Osteoblast (primary cell): Measurements from ENCODE around the gene HSD11B1. TPM values are rescaled to one million over a fixed set of nuclear protein-coding genes. Genes with fewer than 3 reads are reported as not detected.

Source experiments
- DNase-seq: peaks from one replicate; pipeline ENCODE4 v3.0.0; 2011; ENCODE audit warnings: low spot score, mixed read lengths; ENCODE audit not compliant: insufficient read length; ENCODE audit errors: missing footprints
- H2AFZ ChIP-seq: 2 replicates; pipeline ENCODE4 v1.6.0; 2011; ENCODE audit warnings: mild to moderate bottlenecking, low read length
- H3K27ac ChIP-seq: 2 replicates; pipeline ENCODE4 v1.5.1; 2011; ENCODE audit warnings: mild to moderate bottlenecking, low read depth, low read length, moderate library complexity
- H3K27me3 ChIP-seq: 2 replicates; pipeline ENCODE4 v1.6.0; 2012; ENCODE audit warnings: mild to moderate bottlenecking, control low read depth, inconsistent platforms, low read length, moderate library complexity; ENCODE audit not compliant: insufficient read depth
- H3K36me3 ChIP-seq: 2 replicates; pipeline ENCODE4 v1.5.1; 2011; ENCODE audit warnings: mild to moderate bottlenecking, low read length, control low read depth, moderate library complexity; ENCODE audit not compliant: insufficient read depth
- H3K4me1 ChIP-seq: 2 replicates; pipeline ENCODE4 v1.5.1; 2011; ENCODE audit warnings: mild to moderate bottlenecking, low read length, control low read depth, moderate library complexity; ENCODE audit not compliant: insufficient read depth
- H3K4me2 ChIP-seq: 2 replicates; pipeline ENCODE4 v1.6.0; 2011; ENCODE audit warnings: mild to moderate bottlenecking, low read length; ENCODE audit not compliant: insufficient read depth
- H3K4me3 ChIP-seq: fragments of 200-600 bp; sonication (generic); 3 replicates; pipeline ENCODE4 v1.5.1; 2012; ENCODE audit warnings: mild to moderate bottlenecking, low read length, inconsistent platforms; ENCODE audit not compliant: insufficient read depth
- H3K79me2 ChIP-seq: 2 replicates; pipeline ENCODE4 v1.6.0; 2012; ENCODE audit warnings: mild to moderate bottlenecking, low read length, control low read depth, inconsistent platforms; ENCODE audit not compliant: insufficient read depth
- H3K9me3 ChIP-seq: 2 replicates; pipeline ENCODE4 v1.5.1; 2011; ENCODE audit warnings: low read depth, low read length, control low read depth
- H4K20me1 ChIP-seq: 2 replicates; pipeline ENCODE4 v1.6.0; 2012; ENCODE audit warnings: mild to moderate bottlenecking, low read length, control low read depth; ENCODE audit not compliant: insufficient read depth
- total RNA-seq: library from RNA; depleted of rRNA; stranded (reverse); fragments of >200 nt; gene quantifications from 2 replicates; pipeline ENCODE4 v1.2.3, GENCODE V29; 2012
- TF ChIP-seq, protein P1 (sequence below): IDR thresholded peaks from 2 replicates; pipeline ENCODE4 v1.5.1; 2011; ENCODE audit warnings: mild to moderate bottlenecking, low read depth, low read length, moderate library complexity; ENCODE audit errors: extremely low read depth

The HSD11B1 gene
- total RNA-seq, 1 donor: 1.8 TPM

DNA sequence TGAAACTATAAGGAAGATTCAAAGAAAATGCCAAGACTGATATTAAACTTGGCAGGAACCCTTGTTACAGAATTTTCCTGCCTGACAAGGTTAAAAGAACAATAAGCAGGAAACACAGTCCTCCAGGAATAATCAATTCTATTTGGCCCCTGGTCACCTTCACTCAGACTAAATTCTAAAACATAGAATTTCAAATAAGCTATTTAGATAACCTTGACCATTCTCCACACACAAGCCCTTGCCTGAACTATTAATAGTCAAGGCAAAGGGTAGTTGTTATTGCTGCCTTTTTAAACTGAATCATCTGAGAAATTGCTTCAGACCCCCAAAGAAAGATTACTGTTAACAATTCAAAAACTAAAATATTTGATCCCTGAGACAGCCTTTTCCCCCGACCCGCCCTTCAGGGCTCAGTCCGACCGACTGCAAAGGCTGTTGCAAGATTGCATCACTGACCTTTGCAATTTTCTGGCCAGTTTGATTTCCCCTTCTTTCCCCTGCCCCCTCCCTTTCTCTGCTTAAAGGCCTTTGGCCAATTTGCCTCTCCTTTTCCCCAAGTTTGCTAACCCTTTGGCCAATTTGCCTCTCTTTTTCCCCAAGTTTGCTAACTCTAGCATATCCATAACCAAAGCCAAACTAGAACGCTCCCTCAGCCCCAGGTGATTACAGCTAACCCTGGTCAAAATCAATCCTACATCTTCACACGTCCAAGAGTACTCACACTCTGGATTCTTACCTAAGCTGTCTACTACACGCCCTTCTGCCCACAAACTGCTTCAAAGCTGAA is 30.8 kb upstream of the HSD11B1 start:
- Histone ChIP-seq H3K9me3 (no peaks in the 10 kb centered on the region), H3K4me3 (no peak overlapping the region), H3K4me1 (peaks cover 24% of the 10 kb centered on the region), H3K4me2 (peak overlapping the region; percentile 86), H3K27ac (no peak overlapping the region), H2AFZ (no peak overlapping the region), H3K27me3 (peaks cover 15% of the 10 kb centered on the region), H3K36me3 (no peaks in the 10 kb centered on the region), H3K79me2 (no peaks in the 10 kb centered on the region), H4K20me1 (no peaks in the 10 kb centered on the region)
- TF ChIP-seq, protein P1, sequence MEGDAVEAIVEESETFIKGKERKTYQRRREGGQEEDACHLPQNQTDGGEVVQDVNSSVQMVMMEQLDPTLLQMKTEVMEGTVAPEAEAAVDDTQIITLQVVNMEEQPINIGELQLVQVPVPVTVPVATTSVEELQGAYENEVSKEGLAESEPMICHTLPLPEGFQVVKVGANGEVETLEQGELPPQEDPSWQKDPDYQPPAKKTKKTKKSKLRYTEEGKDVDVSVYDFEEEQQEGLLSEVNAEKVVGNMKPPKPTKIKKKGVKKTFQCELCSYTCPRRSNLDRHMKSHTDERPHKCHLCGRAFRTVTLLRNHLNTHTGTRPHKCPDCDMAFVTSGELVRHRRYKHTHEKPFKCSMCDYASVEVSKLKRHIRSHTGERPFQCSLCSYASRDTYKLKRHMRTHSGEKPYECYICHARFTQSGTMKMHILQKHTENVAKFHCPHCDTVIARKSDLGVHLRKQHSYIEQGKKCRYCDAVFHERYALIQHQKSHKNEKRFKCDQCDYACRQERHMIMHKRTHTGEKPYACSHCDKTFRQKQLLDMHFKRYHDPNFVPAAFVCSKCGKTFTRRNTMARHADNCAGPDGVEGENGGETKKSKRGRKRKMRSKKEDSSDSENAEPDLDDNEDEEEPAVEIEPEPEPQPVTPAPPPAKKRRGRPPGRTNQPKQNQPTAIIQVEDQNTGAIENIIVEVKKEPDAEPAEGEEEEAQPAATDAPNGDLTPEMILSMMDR: no peak
- peak; percentile 31 for DNase-seq

DNA sequence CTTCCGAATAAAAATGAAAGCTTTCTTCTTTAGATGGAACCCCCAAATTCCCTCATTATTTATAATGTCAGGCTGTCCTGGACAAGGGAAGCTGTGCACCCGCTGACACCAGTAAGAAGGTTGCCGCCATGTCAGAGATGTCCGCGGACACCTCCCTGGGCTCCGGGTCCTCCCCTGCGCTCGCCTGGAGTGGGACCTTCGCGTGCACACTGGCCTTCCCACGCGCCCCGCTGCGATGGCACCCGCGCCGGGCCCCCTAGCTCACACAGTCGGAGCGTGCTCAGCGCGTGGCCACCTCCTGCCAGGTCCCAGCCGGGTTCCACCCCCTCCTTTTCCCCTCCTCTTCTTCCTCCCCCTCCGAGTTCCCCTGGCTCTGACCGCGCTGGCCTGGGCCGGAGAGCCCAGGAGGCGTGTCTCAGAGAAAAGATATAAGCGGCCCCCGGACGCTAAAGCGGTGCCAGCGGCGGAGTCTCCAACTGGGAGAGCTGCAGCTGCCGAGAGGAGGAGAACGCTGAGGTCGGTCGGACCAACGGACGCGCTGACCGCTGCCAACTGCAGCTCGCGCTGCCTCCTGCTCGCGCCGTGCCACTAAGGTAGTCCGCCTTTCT is 29.6 kb upstream of the HSD11B1 start, which contains the start of gene G0S2:
TSS of gene G0S2 (plus strand) at position 456 of the 608 bp plus-strand sequence. CDS start 273 bp downstream, outside the sequence.
- H3K4me3 ChIP-seq: peak within 1 kb of the TSS; percentile 74
- H3K79me2 ChIP-seq: no peaks in the 10 kb centered on the region
- DNase-seq: peak; percentile 87

DNA sequence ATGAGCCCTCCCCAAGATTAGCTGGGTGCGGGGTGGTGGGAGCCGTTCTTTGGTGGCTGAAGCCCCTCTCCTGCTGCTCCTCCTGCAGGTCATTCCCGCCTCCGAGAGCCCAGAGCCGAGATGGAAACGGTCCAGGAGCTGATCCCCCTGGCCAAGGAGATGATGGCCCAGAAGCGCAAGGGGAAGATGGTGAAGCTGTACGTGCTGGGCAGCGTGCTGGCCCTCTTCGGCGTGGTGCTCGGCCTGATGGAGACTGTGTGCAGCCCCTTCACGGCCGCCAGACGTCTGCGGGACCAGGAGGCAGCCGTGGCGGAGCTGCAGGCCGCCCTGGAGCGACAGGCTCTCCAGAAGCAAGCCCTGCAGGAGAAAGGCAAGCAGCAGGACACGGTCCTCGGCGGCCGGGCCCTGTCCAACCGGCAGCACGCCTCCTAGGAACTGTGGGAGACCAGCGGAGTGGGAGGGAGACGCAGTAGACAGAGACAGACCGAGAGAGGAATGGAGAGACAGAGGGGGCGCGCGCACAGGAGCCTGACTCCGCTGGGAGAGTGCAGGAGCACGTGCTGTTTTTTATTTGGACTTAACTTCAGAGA is 29.0 kb upstream of the HSD11B1 start:
- Histone ChIP-seq H3K4me2 (peak overlapping the region; percentile 86), H2AFZ (peak overlapping the region; percentile 92), H3K27ac (peak overlapping the region; percentile 3), H3K36me3 (no peaks in the 10 kb centered on the region), H3K9me3 (no peaks in the 10 kb centered on the region), H3K4me1 (peaks cover 24% of the 10 kb centered on the region), H3K27me3 (peaks cover 19% of the 10 kb centered on the region), H3K4me3 (peak overlapping the region; percentile 74), H4K20me1 (no peaks in the 10 kb centered on the region), H3K79me2 (no peaks in the 10 kb centered on the region)
- DNase-seq: peak; percentile 86
- TF ChIP-seq, protein P1: no peak

More for the DNA sequence above, 29.6 kb upstream of the HSD11B1 start, which contains the start of gene G0S2:
- peak within 1 kb of the TSS; percentile 92 for H2AFZ ChIP-seq
- no peaks in the 10 kb centered on the region for H4K20me1 ChIP-seq
- H3K36me3 ChIP-seq: no peaks in the 10 kb centered on the region
- TF ChIP-seq, protein P1: no peak
- peak within 1 kb of the TSS; percentile 3 for H3K27ac ChIP-seq
- peaks cover 24% of the 10 kb centered on the region for H3K4me1 ChIP-seq
- peaks cover 18% of the 10 kb centered on the region for H3K27me3 ChIP-seq
- H3K4me2 ChIP-seq: peak within 1 kb of the TSS; percentile 86
- no peaks in the 10 kb centered on the region for H3K9me3 ChIP-seq
